Ramos (cell line): ENCODE results near the gene TRIO.

Experiments
- in situ Hi-C: fragments of 300-500 bp; cut with MboI; formaldehyde crosslinking; loops from one replicate; pipeline ENCODE4 v1.14.3; 2022; ENCODE audit warnings: low sequenced_read_pairs; ENCODE audit not compliant: unreplicated experiment

The TRIO gene

DNA sequence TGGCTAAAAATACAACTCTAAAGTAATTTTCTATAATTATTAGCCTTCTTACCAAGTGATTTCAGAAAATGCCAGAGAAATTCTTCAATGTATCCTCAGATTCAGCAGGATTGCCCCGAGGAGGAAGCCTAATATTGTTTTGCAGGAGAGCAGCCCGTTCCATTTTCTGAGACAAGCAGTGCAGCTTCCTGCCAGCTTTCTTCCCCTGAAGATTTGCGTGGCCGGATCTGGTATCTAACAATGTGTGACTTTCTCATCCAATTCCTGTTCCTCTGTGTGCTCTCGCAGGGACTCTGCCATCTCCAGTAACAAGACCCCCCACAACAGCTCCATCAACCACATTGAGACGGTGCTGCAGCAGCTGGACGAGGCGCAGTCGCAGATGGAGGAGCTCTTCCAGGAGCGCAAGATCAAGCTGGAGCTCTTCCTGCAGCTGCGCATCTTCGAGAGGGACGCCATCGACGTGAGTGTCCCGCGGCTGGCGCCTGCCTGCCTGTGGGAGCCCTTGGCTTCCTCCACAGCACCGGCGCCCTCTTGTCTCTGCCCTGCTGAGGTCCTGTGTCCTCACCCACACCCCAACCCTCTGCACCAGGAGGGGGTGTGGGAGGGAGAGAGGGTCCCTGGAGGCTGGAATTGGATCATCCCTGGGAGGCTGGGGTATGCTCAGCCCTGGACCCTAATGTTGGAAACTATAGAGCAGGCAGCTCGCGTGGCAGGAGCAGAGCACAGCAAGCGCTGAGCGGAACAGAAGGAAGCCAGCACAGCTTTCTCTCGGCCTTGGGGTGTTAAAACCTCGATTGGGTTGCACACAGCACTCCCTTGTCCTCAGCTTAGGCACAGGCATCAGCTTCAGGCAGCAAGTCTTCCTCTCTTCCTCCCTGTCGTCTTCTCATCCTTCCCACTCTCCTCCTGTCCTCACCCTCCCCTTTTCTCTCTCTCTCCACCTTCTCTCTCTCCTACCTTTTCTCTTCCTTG, 216.2 kb downstream of the TRIO start:
- in situ Hi-C loops, result loop anchor here (10.0 to 25.0 kb wide), 2 partner anchors 278 to 655 kb away; no protein-coding TSS in a partner anchor

DNA sequence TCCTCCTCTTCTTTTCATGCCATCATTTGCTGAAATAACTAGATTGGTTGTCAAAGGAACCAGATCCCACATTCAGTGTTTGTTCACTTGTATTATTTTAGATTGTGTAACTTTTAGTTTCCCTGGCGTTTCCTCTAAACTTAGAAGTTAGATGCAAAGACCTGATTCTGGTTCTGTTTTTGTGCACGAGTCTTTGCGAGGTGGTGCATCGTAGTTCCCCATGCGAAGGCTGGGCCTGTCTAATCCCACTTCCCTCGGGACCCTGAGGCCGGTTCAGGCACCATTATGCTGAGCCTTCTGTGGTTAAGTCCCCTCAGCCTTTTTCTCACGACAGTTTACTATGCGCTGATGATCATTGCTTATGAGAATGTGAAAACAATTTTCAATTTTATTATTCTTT, 219.3 kb downstream of the TRIO start:
- in situ Hi-C loops, result loop anchor here (25.0 kb wide), 1 partner anchor 275 kb away; no protein-coding TSS in a partner anchor

DNA sequence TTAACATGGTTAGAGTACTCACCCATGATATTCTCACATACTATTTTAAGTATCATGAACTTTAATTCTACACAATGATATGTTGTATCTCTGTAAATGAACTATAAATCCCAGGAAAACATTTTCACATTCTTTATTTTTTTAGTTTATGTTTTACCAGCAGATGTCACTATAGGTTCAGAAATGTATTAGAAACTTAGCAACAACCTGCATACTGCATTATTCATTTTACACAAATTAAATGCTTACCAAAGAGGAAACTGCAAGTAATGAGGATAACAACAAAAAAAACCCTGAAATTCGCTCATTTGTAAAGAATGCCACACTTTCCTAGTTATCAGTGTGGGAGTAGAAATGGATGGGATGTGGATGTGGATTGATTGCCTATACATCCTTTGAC, 221.0 kb downstream of the TRIO start:
- in situ Hi-C loops, result loop anchor here (25.0 kb wide), 1 partner anchor 273 kb away; no protein-coding TSS in a partner anchor

DNA sequence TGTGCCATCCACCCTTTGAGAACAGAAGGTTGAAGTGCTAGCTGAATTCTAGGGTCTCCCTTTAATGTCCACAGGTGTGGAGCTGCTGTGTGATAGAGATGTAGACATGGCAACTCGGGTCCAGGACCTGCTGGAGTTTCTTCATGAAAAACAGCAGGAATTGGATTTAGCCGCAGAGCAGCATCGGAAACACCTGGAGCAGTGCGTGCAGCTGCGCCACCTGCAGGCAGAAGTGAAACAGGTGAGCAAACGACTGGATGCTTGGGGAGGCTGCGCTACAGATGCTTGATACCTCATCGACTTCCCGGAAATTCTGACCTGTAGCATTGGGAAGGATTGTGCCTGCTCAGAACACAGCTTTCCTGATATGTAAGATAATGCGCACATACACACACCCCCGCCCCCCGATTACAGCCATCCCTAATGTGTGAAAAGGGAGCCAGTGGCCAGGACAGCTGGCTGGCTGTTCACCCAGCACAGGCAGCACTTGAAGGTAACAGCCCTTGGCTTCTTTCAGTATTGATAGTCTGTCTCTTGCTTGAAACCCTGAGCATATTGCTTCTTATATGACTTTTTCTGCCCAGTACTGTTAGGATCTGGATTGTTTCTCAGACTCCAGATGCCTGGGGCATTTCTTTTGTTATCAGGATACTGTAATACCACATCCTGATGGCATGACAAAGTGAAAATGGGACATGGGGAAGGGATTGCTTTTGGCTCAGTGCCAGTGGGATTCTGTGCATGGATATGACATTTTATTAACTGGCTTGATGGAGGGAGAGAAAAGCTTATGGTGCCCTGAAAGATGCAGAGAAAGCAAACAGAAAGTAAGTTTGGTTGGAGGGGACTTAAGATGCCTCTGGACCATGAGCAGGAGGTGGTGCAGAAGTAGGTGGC, 221.7 kb downstream of the TRIO start:
- in situ Hi-C loops, result loop anchor here (25.0 kb wide), 1 partner anchor 272 kb away; no protein-coding TSS in a partner anchor

DNA sequence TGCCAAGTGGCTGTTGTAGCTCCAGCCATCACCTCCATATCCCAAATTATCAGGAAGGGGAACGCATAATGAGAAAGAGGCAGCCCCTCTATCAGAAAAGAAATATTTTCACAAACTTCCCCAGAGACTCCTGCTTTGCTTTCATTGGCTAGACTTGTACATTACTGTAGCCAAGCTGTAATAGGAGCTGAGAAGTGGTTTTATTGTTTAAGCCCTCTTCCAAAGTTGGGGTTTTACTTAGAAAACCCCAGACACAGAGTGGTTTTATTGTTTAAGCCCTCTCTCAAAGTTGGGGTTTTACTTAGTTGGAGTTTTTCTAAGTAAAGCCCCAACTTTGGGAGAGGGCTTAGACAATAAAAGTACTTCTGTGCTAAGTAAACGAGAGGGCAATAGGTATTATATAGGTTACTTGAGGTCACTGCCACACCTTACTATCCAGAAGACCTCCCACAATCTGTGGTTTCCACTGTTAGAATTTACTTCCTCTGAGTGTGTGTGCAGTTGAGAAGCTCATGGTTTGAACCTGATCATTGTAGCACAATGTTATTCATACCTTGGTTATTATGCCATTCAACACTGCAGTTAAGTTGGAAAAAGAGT, 222.8 kb downstream of the TRIO start:
- in situ Hi-C loops, result loop anchor here (25.0 kb wide), 1 partner anchor 271 kb away; no protein-coding TSS in a partner anchor

DNA sequence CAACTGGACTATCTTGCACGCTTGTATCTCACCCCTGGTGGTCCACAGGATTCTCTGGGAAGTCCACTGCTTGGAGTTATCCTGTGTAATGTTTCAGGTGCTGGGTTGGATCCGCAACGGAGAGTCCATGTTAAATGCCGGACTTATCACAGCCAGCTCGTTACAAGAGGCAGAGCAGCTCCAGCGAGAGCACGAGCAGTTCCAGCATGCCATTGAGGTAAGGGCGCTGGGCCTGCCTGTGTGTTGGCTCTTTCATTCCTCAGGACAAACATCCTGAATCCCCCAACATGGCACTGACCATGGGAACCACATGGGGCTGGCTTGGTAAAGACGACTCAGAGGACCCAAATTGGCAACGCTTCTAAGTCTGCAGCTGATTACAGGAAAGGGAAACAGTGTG, 223.6 kb downstream of the TRIO start:
- in situ Hi-C loops, result loop anchor here (25.0 kb wide), 1 partner anchor 271 kb away; no protein-coding TSS in a partner anchor

DNA sequence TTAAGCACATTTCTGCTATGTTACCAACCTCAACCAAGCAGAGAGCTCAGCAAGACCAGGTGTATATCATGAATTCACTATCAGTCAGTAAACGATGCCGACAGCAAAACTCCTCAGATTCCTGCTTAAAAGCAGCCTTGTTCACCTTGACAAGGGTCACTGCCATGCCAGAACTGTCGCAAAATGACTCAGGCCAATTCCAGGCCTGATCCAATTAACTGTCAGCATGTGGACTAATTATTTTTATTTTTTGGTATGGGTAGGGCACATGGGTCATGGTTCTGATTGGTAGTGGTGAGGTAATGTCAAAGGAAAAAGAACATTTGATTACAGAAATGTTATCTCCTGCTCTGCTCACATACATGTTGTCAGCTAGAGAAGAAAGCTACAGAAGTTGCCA, 224.2 kb downstream of the TRIO start:
- in situ Hi-C loops, result loop anchor here (25.0 kb wide), 1 partner anchor 270 kb away; no protein-coding TSS in a partner anchor

DNA sequence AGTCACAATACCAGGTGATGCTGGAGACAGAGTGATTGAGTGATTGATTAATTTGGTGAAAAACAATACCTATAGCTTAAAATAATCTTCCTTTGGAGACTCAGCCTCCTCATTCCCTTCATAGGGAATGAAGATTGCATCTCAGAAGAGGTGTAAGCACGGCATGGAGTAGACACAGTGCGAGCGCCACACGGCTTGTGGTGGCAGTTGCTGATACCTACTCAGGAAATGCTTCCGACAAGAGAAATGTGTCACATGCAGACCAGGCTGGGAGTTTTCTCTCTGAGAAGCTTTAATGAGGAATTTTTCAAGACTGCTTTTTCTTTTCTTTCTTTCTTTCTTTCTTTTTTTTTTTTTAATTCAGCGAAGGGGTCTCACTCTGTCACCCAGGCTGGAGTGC, 226.6 kb downstream of the TRIO start:
- in situ Hi-C loops, result loop anchor here (25.0 kb wide), 1 partner anchor 268 kb away; no protein-coding TSS in a partner anchor

DNA sequence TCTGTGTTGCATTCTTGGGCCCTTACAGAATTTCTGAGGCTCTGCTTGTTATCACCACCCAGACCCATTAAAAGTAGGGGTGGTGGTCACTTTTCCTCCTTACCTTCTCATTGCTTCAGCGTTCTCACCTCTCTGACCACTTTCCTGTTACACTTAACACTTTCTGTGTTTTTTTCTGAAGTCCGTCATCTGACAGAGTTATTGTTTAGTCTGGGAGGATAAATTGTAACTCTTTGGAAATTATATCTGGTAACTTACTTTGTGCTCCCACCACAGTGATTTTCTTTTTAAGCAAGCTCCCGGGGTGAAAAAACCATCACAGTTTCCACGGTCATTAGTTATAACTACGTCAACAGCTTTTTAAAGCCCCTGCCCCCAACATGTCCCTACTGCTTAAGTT, 227.2 kb downstream of the TRIO start:
- in situ Hi-C loops, result loop anchor here (25.0 kb wide), 1 partner anchor 267 kb away; no protein-coding TSS in a partner anchor

DNA sequence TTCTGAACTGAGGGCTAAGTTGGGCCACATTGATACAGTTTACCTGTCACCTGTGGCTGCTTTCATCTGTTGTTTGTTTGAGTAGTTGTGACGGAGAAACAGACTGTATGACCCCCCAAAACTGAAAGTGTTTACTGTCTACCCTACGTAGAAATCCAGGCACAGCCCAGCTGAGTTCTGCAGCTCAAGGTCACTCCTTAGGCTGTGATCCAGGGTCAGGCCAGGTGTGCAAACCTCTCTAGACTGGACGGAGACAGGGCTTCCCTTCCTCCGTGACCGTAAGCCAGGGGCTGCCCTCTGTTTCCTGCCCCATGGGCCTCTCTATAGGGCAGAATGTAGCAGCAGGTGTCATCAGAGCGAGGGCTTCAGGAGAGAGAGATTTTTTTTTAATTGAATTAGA, 230.5 kb downstream of the TRIO start:
- in situ Hi-C loops, result loop anchor here (25.0 kb wide), 1 partner anchor 264 kb away; no protein-coding TSS in a partner anchor

DNA sequence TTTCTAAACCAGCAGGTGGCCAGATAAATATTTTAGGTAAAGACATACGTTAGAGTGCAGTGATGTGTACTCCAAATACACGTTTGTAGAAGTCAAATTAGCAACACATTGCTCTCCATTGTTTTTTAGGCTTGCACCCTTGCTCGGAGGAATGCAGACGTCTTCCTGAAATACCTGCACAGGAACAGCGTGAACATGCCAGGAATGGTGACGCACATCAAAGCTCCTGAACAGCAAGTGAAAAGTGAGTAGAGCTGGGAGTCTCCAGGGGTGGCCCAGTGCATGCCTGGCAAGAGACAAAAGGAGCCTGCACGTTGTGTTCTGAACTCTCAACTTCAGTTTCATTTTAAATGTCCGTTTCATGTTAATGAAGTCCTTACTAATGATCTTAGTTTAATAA, 231.0 kb downstream of the TRIO start:
- in situ Hi-C loops, result loop anchor here (25.0 kb wide), 1 partner anchor 263 kb away; no protein-coding TSS in a partner anchor

DNA sequence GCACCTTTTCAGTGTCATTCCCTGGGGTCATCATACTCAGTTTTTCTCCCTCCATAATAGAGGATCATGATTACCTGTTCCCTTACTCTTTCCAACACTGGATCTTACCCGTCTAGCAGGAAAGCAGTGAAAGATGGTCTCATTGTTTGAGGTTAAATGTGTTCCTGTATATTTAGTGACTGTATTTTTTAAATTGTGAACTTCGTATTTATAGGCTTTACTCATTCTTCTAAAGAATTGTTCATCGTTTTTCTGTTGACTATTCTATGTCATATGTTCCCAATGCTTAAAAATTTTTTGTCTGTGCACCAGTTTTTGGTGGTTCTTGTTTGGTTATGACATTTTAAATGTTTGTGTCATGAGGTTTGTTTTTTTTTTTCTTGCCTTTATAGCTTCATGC, 233.6 kb downstream of the TRIO start:
- in situ Hi-C loops, result no loop called here

DNA sequence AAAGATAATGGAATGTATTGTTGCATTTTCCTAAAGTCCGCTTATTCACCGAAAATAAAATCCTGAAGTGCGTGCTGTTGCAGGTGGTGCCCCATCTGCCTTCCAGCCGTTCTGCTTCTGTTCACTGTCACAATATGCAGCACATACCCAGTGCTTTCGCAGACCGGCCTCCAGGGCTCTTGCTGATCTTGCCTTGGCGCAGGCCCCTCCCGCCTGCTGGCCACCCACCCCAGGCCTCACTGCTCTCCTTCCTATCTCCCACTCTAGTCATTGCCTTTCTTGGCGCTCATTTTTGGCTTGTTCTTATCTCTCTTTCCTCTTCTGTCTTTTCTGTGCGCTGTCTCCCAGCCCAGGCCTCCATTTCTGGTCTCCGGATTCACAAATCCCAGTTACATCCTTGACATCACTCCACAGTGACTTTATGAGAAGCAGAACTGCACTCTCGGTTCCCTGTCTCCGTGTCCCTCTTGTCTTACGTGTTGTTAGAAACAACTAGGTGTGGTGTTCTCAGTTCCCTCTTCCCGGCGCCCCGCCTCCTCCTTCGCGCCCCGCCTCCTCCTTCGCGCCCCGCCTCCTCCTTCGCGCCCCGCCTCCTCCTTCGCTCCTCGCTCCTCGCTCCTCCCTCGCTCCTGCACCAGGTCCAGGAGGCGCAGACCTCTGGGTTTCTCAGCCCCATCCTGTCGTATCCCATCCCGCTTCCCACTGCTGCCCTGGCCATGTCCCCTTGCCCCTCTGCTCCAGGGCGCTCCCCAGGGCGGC, 236.8 kb downstream of the TRIO start:
- in situ Hi-C loops, result no loop called here

DNA sequence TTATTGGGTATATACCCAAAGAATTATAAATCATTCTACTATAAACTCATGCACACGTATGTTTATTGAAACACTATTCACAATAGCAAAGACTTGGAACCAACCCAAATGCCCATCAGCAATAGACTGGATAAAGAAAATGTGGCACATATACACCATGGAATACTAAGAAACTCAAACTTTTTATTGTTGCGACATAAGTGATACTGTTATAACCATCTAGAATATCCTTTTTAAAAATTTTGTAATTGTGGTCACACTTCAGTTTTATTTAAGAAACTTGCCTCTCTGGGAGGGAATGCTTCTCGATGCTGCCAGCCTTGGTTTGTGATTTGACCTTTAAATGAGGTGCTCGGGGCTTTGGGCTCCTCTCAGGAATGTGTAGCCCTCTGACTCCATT, 237.6 kb downstream of the TRIO start:
- in situ Hi-C loops, result no loop called here

DNA sequence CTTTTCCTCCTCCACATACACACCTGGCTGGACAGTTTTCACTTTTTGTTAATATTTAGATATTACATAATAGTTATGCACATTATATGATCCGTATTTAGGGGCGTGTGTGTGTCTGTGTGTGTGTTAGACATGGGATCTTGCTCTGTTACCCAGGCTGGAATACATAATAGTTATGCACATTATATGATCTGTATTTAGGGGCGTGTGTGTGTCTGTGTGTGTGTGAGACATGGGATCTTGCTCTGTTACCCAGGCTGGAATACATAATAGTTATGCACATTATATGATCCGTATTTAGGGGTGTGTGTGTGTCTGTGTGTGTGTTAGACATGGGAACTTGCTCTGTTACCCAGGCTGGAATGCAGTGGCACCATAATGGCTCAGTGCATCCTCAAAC, 239.5 kb downstream of the TRIO start:
- in situ Hi-C loops, result no loop called here

DNA sequence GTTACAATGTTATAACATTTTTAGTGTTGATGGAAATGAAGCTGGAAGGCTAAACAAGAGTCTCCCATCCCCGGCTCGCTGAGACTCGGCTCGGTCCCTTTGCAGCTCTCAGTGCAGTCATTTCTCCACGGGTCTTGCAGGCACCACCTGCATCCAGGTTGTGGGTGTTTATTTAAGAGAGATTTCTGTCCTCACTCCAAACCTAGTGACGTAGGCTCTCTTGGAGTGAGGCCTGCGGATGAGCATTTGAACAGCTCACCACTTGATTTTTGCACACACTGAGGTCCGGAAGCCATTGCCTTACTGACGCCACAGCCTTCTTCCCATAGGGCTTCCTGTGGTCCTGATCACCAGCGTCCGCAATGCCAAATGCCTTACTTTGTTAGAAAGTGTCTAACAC, 240.8 kb downstream of the TRIO start:
- in situ Hi-C loops, result no loop called here

DNA sequence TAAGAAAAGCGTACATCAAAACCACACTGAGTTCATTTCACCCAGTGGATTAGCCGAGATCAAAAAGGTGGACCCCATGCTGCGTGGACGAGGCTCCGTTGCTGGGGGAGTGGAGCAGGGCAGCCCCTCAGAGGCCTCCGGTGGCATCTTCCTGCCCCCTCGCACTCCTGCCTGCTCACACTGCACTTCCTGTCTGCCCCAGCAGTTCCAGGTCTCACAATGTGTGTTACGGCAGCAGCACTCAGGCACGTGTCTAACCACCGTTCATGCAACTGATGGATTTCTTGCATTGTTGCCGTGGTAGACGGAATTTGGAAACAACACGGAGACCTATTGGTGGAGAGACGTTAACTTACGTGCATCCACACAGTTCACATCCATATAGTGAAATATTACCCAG, 241.9 kb downstream of the TRIO start:
- in situ Hi-C loops, result no loop called here

DNA sequence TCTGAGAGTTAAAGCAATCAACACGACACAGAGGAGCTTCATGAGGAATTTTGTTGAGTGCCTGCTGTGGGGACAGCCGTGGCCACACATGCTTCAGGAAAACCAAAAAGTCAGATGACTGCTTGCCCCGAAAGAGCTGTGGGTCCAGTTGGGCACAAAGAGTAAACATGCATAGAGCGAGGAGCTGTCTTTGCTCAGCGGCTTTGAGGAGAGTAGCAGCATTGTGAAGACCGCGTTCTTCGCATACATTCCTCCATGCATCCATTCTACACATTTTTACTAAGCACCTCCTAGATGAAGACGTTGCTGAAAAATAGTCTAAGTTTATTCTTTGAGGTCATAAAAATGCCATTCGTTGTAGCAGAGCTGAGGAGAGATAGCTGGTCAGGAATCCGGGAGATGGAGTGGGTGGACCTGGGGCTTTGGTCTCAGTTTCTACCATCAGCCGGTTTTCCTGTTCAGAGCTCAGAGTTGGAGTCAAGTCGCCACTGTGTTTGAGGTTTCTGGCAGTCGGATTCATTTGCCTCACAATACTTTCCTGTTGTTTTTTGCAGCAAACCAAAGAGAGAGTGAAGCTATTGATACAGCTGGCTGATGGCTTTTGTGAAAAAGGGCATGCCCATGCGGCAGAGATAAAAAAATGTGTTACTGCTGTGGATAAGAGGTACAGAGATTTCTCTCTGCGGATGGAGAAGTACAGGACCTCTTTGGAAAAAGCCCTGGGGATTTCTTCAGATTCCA, 243.9 kb downstream of the TRIO start:
- in situ Hi-C loops, result no loop called here

DNA sequence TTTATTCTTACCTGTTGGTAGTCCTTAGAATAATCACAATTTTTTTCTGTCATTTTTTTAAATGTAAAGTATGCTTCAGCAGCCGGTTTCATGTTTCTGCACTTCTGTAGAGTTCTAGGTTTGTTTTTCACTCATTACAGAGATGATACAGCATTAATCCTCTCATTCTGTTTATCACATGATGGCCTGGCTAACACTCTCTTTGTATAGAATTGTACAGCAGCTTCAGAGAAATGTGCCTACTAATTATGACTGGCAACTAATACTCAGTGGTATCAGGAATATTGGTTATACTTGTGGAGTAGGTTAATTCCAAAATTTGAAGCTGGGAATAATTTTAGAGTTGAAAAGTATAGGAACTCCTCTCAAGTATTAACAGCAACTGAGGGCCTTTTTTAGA, 245.6 kb downstream of the TRIO start:
- in situ Hi-C loops, result no loop called here
